GM12878 (cell line): ENCODE results near the gene NEK3. TPM values are rescaled to one million over a fixed set of nuclear protein-coding genes. Genes with fewer than 3 reads are reported as not detected.

Experiments
- BCL11A ChIP-seq: IDR thresholded peaks from 2 replicates; pipeline ENCODE4 v1.6.1; 2011; ENCODE audit warnings: low read depth, low read length
- CHD4 ChIP-seq: fragments of 200-600 bp; sonication (generic); IDR thresholded peaks from 2 replicates; pipeline ENCODE4 v1.6.1; 2016; ENCODE audit warnings: mild to moderate bottlenecking
- FOXK2 ChIP-seq: fragments of 450-650 bp; IDR thresholded peaks from 2 replicates; pipeline ENCODE4 v1.6.1; 2017; ENCODE audit warnings: mild to moderate bottlenecking, moderate library complexity
- NR2F1 ChIP-seq: fragments of 450-650 bp; conservative IDR thresholded peaks from 2 replicates; pipeline ENCODE4 v1.6.1; 2017; ENCODE audit warnings: mild to moderate bottlenecking
- ZBTB40 ChIP-seq: fragments of 450-650 bp; IDR thresholded peaks from 2 replicates; pipeline ENCODE4 v1.6.1; 2016; ENCODE audit warnings: mild to moderate bottlenecking, moderate library complexity, borderline replicate concordance
- ZNF274 ChIP-seq: IDR thresholded peaks from one replicate; pipeline ENCODE4 v1.8.0; 2011; ENCODE audit not compliant: insufficient read length, insufficient read depth
- polyA plus RNA-seq, 11 experiments: library from polyadenylated mRNA; depleted of rRNA in 4 of 11; unstranded in 6 of 11; stranded (reverse) in 5 of 11; fragments of >200 nt; fragmentation: Nextera tagmentation in 4 of 11; fragmentation: Illumina TruSeq in 1 of 11; extraction: Ambion mirVana in 4 of 11; extraction: Trizol in 1 of 11; gene quantifications; 1 replicate in 1 of 11; 2 replicates in 10 of 11; pipeline versions ENCODE4 v1.2.1 to v1.2.3, GENCODE V29; 2011 to 2016; ENCODE audit warnings: inconsistent platforms in 2 of 11, missing spikeins in 2 of 11, low read depth in 1 of 11
- total RNA-seq, 4 experiments: library from RNA; depleted of rRNA in 3 of 4; stranded (reverse); fragments of >200 nt in 3 of 4; fragmentation: Illumina TruSeq in 1 of 4; extraction: Trizol in 1 of 4; gene quantifications; 2 replicates each; pipeline versions ENCODE4 v1.2.1 to v1.2.3, GENCODE V29; 2013 to 2021
- TF ChIP-seq, protein P1 (sequence below): IDR thresholded peaks from 2 replicates; pipeline ENCODE4 v1.6.1; 2012; ENCODE audit warnings: improper control_type of control experiment, low read depth, low read length; ENCODE audit not compliant: insufficient replicate concordance

Gene NEK3
- total and polyA plus RNA-seq, 10 of the 15 experiments (the other 5 are each of a cell fraction or from before 2014, with no cell fraction given), result 2.9 to 9.3 (median 5.9) TPM

DNA sequence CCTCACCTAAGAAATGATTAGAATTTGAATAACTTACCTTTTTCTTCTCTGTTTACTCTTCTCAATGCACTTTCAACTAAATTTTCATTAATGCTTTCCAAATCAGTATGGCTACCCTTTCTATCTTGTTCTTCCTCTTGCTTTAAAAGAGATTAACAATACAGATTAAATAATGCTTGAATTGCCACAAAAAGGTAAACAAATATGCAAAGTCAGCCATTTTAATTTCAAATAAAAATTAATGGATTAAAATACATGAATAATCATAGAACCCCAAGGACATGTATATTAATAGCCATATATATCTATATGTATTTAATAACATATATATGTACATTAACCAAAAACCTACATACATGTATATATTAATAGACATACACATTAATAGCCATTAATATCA lies 22.6 kb downstream of the NEK3 start (continued):
- TF ChIP-seq ZBTB40, result no peak
- no peak for TF ChIP-seq CHD4
- TF ChIP-seq, protein P1, sequence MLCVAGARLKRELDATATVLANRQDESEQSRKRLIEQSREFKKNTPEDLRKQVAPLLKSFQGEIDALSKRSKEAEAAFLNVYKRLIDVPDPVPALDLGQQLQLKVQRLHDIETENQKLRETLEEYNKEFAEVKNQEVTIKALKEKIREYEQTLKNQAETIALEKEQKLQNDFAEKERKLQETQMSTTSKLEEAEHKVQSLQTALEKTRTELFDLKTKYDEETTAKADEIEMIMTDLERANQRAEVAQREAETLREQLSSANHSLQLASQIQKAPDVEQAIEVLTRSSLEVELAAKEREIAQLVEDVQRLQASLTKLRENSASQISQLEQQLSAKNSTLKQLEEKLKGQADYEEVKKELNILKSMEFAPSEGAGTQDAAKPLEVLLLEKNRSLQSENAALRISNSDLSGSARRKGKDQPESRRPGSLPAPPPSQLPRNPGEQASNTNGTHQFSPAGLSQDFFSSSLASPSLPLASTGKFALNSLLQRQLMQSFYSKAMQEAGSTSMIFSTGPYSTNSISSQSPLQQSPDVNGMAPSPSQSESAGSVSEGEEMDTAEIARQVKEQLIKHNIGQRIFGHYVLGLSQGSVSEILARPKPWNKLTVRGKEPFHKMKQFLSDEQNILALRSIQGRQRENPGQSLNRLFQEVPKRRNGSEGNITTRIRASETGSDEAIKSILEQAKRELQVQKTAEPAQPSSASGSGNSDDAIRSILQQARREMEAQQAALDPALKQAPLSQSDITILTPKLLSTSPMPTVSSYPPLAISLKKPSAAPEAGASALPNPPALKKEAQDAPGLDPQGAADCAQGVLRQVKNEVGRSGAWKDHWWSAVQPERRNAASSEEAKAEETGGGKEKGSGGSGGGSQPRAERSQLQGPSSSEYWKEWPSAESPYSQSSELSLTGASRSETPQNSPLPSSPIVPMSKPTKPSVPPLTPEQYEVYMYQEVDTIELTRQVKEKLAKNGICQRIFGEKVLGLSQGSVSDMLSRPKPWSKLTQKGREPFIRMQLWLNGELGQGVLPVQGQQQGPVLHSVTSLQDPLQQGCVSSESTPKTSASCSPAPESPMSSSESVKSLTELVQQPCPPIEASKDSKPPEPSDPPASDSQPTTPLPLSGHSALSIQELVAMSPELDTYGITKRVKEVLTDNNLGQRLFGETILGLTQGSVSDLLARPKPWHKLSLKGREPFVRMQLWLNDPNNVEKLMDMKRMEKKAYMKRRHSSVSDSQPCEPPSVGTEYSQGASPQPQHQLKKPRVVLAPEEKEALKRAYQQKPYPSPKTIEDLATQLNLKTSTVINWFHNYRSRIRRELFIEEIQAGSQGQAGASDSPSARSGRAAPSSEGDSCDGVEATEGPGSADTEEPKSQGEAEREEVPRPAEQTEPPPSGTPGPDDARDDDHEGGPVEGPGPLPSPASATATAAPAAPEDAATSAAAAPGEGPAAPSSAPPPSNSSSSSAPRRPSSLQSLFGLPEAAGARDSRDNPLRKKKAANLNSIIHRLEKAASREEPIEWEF, result no peak
- TF ChIP-seq ZNF274, result no peak
- no peak for TF ChIP-seq FOXK2
- no peak for TF ChIP-seq NR2F1
- no peak for TF ChIP-seq BCL11A
